Loucy (cell line): ENCODE measurements around the gene HEBP2.

Experiments
- EZH2phosphoT487 ChIP-seq: fragments of 200-600 bp; IDR thresholded peaks from 2 replicates; pipeline ENCODE4 v1.6.1; 2018; ENCODE audit warnings: antibody characterized with exemption, mild to moderate bottlenecking, moderate library complexity, borderline replicate concordance
- TF ChIP-seq, protein P1 (sequence below): fragments of 200-600 bp; sonication (generic); conservative IDR thresholded peaks from 2 replicates; pipeline ENCODE4 v1.5.1; 2014; ENCODE audit warnings: mild to moderate bottlenecking, antibody characterized with exemption, low read length

DNA sequence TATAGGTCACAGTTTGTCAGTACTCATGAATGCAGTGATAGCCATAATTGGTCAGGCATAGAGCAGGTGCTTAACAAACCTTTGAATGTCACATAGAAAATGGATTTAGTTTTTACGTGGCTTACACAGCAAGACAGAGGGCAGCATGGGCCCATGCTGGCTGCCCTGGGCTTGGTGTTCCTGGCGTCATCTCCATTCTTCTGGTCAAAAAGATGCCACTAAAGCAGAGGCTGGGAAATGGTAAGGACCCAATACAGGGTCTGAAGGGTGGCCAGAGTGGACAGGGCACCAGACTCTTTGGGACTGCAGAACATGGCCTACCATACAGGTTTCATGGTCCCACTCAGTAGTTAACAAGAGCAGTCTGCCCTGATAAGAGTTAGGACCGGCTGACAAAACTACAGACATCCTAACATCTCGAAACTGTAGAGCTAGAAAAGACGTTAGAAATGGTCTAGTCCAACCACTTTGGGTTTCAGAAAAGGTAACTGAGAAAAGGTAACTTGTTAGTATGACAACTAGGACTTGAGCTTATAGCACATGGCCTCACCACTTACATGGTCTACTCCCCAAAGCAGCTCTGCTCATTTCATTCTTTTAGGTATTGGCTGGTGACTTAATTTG is 22.6 kb downstream of the HEBP2 start:
- TF ChIP-seq, protein P1, sequence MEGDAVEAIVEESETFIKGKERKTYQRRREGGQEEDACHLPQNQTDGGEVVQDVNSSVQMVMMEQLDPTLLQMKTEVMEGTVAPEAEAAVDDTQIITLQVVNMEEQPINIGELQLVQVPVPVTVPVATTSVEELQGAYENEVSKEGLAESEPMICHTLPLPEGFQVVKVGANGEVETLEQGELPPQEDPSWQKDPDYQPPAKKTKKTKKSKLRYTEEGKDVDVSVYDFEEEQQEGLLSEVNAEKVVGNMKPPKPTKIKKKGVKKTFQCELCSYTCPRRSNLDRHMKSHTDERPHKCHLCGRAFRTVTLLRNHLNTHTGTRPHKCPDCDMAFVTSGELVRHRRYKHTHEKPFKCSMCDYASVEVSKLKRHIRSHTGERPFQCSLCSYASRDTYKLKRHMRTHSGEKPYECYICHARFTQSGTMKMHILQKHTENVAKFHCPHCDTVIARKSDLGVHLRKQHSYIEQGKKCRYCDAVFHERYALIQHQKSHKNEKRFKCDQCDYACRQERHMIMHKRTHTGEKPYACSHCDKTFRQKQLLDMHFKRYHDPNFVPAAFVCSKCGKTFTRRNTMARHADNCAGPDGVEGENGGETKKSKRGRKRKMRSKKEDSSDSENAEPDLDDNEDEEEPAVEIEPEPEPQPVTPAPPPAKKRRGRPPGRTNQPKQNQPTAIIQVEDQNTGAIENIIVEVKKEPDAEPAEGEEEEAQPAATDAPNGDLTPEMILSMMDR: no peak
- TF ChIP-seq EZH2phosphoT487: no peak
